ENCODE measurements around the gene INPP4A.

Gene INPP4A

GRCh38 chr2:98436734-98437133 lies 7.9 kb upstream of the INPP4A start:
- DNase-seq (ENCODE audit: low read depth in 2 of 2) = no peak

- no peak for DNase-seq (ENCODE audit: low read depth in 2 of 2)
Measured at GRCh38 chr2:98438190-98439133, 6.2 kb upstream of the INPP4A start.

GRCh38 chr2:98441706-98442450 lies 2.8 kb upstream of the INPP4A start:
- no peak for DNase-seq (ENCODE audit: low read depth in 2 of 2)

- DNase-seq (ENCODE audit: low read depth in 2 of 2) = no peak
Measured at GRCh38 chr2:98442488-98442887, 2.2 kb upstream of the INPP4A start.

GRCh38 chr2:98445177-98445682 lies 572 bp downstream of the INPP4A start:
- no peak for DNase-seq (ENCODE audit: low read depth in 2 of 2)

- no peak for DNase-seq (ENCODE audit: low read depth in 2 of 2)
Measured at GRCh38 chr2:98445683-98446581, 1.3 kb downstream of the INPP4A start.

- DNase-seq (ENCODE audit: low read depth in 2 of 2) = no peak
Measured at GRCh38 chr2:98446850-98447249, 2.2 kb downstream of the INPP4A start.

GRCh38 chr2:98448441-98449145 lies 3.9 kb downstream of the INPP4A start:
- no peak for DNase-seq (ENCODE audit: low read depth in 2 of 2)

- DNase-seq (ENCODE audit: low read depth in 2 of 2) = no peak
Measured at GRCh38 chr2:98452396-98453027, 7.9 kb downstream of the INPP4A start.

GRCh38 chr2:98453083-98453482 lies 8.4 kb downstream of the INPP4A start:
- no peak for DNase-seq (ENCODE audit: low read depth in 2 of 2)

- DNase-seq (ENCODE audit: low read depth in 2 of 2) = no peak
Measured at GRCh38 chr2:98453531-98453930, 8.9 kb downstream of the INPP4A start.

GRCh38 chr2:98454073-98454472 lies 9.4 kb downstream of the INPP4A start:
- no peak for DNase-seq (ENCODE audit: low read depth in 2 of 2)

- DNase-seq (ENCODE audit: low read depth in 2 of 2) = no peak
Measured at GRCh38 chr2:98454500-98455235, 10.0 kb downstream of the INPP4A start.

- no peak for DNase-seq (ENCODE audit: low read depth in 2 of 2)
Measured at GRCh38 chr2:98455494-98455976, 10.9 kb downstream of the INPP4A start.

GRCh38 chr2:98457045-98457696 lies 12.5 kb downstream of the INPP4A start:
- no peak for DNase-seq (ENCODE audit: low read depth in 2 of 2)

GRCh38 chr2:98458207-98458606 lies 13.5 kb downstream of the INPP4A start:
- DNase-seq (ENCODE audit: low read depth in 2 of 2) = no peak

GRCh38 chr2:98458667-98459380 lies 14.2 kb downstream of the INPP4A start:
- DNase-seq (ENCODE audit: low read depth in 2 of 2) = no peak

- DNase-seq (ENCODE audit: low read depth in 2 of 2) = no peak
Measured at GRCh38 chr2:98459496-98460175, 15.0 kb downstream of the INPP4A start.
